Sigmoid colon (tissue), 4 donors: ENCODE data around the gene NOC2L.
A peak's percentile ranks its signal among the peaks of the same experiment; 100 is the strongest.

Experiments
- POLR2A ChIP-seq, 2 donors: fragments of 450-650 bp; IDR thresholded peaks; one replicate each; pipeline ENCODE4 v1.6.1; 2016; ENCODE audit warnings: antibody characterized with exemption in 2 of 2, mild to moderate bottlenecking in 2 of 2, moderate library complexity in 2 of 2
- POLR2AphosphoS5 ChIP-seq, 4 donors: sonication (generic); formaldehyde crosslinking; IDR thresholded peaks; one replicate each; pipeline ENCODE4 v1.6.1; 2017; ENCODE audit warnings: antibody characterized with exemption in 4 of 4
- TF ChIP-seq, protein P1 (sequence below), 4 experiments: fragments of 450-650 bp in 3 of 4; fragments of 200-600 bp in 1 of 4; IDR thresholded peaks; one replicate each; pipeline ENCODE4 v1.5.1; 2016 to 2019; ENCODE audit warnings: antibody characterized with exemption in 4 of 4, mild to moderate bottlenecking in 3 of 4, moderate library complexity in 2 of 4

DNA sequence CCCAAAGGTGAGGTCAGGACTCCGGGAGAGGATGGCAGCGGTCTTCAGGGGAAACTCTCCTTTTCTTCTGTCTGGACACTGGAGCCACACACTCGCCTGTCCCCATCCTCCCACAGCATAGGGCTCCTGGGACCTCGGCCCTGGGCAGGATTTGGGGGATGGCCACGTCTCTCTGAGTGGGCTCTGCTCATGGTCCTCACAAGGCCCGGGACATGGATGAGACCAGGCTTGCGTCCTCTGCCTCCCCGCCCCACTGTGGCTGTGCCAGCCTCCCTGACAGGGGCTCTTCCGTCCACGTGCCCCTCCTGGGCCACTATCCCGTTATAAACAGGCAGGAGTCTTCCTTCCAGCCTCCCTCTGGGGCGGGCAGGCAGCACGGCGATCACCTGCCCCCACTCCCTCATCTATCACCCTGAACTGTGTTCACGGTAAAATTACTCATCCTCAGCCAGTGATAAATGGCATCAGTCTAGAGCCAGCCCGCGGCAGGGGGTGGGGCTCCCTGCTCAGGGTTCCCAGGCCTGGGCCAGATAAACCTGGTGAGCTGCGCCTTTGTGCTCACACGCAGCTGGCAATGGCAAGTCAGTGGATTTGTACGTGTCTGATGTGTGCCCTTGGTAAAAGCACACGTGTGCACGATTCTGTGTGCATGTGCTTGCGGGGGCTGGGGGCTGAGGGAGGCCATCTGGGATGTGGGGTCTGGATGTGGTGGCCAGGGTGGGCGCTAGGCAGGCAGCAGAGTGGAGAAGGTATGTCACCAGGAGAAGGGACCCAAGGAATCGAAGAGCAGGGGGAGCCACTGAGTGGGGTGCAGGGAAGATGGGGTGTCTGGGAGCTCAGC, 48.0 kb downstream of the NOC2L start:
- TF ChIP-seq POLR2A (IDR thresholded peaks at IDR 0.05) (no peak), POLR2AphosphoS5 (IDR thresholded peaks at IDR 0.05) (peak in 2 of 4 donors; percentile 26)
- TF ChIP-seq, protein P1, sequence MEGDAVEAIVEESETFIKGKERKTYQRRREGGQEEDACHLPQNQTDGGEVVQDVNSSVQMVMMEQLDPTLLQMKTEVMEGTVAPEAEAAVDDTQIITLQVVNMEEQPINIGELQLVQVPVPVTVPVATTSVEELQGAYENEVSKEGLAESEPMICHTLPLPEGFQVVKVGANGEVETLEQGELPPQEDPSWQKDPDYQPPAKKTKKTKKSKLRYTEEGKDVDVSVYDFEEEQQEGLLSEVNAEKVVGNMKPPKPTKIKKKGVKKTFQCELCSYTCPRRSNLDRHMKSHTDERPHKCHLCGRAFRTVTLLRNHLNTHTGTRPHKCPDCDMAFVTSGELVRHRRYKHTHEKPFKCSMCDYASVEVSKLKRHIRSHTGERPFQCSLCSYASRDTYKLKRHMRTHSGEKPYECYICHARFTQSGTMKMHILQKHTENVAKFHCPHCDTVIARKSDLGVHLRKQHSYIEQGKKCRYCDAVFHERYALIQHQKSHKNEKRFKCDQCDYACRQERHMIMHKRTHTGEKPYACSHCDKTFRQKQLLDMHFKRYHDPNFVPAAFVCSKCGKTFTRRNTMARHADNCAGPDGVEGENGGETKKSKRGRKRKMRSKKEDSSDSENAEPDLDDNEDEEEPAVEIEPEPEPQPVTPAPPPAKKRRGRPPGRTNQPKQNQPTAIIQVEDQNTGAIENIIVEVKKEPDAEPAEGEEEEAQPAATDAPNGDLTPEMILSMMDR (IDR thresholded peaks at IDR 0.05): no peak
